PC-3 (cell line): ENCODE data around the gene KATNA1. TPM values are rescaled to one million over a fixed set of nuclear protein-coding genes. Genes with fewer than 3 reads are reported as not detected.
"Not testable (repeated sequence)": the region's sequence is repeated elsewhere in the genome, so short reads cannot be mapped to it uniquely, and the experiment has no call there.

Experiments used
- ATAC-seq: fragments of 200-7000 bp; cut with Tn5 transposase; 2 replicates; pipeline ENCODE4 v1.9.1; 2020; ENCODE audit warnings: mild to moderate bottlenecking, moderate library complexity
- BruUV-seq: library from RNA; stranded (reverse); fragments of 400-500 nt; replicated peaks from 2 replicates; lab custom pipeline; 2021; lab: Mats Ljungman, UMichigan
- CTCF ChIA-PET: fragments of 300-600 bp; sonication (Branson Sonifier 250); formaldehyde crosslinking; loops from one replicate; lab custom pipeline; 2022; ENCODE audit warnings: antibody characterized with exemption; lab: Charles Lee
- POLR2A ChIA-PET: fragments of 300-600 bp; sonication (Branson Sonifier 250); formaldehyde crosslinking; loops from one replicate; lab custom pipeline; 2022; ENCODE audit warnings: antibody characterized with exemption; ENCODE audit not compliant: unreplicated experiment; lab: Charles Lee
- DNase-seq: peaks from one replicate; pipeline ENCODE4 v3.0.0-alpha.2; 2015
- H2AFZ ChIP-seq: fragments of 300-600 bp; sonication (generic); 2 replicates; pipeline ENCODE4 v1.6.0; 2016; ENCODE audit warnings: antibody characterized with exemption, low read length
- H3F3A ChIP-seq: fragments of 300-600 bp; sonication (generic); one replicate; pipeline ENCODE4 v1.6.0; 2017; ENCODE audit warnings: antibody characterized with exemption, low read length, control low read depth, mild to moderate bottlenecking; ENCODE audit not compliant: unreplicated experiment
- H3K27ac ChIP-seq: fragments of 300-600 bp; sonication (generic); 2 replicates; pipeline ENCODE4 v1.5.1; 2016; ENCODE audit warnings: mild to moderate bottlenecking, low read length
- H3K27me3 ChIP-seq: fragments of 300-600 bp; sonication (generic); 2 replicates; pipeline ENCODE4 v1.6.1; 2016; ENCODE audit warnings: low read length, mixed read lengths
- H3K36me3 ChIP-seq: fragments of 300-600 bp; sonication (generic); 2 replicates; pipeline ENCODE4 v1.6.1; 2016; ENCODE audit warnings: low read depth, mixed run types, low read length, mixed read lengths
- H3K4me1 ChIP-seq: fragments of 300-600 bp; sonication (generic); 2 replicates; pipeline ENCODE4 v1.5.1; 2016; ENCODE audit warnings: low read length; ENCODE audit not compliant: insufficient read depth
- H3K4me2 ChIP-seq: fragments of 300-600 bp; sonication (generic); 2 replicates; pipeline ENCODE4 v1.6.0; 2016; ENCODE audit warnings: low read length
- H3K4me3 ChIP-seq: fragments of 300-600 bp; sonication (generic); 2 replicates; pipeline ENCODE4 v1.5.1; 2016; ENCODE audit warnings: mild to moderate bottlenecking, low read length, mixed read lengths
- H3K79me2 ChIP-seq: fragments of 300-600 bp; sonication (generic); 2 replicates; pipeline ENCODE4 v1.6.1; 2017; ENCODE audit warnings: low read length, mixed read lengths
- H3K9ac ChIP-seq: fragments of 300-600 bp; sonication (generic); 2 replicates; pipeline ENCODE4 v1.6.0; 2016; ENCODE audit warnings: mild to moderate bottlenecking, low read length
- H3K9me2 ChIP-seq: fragments of 300-600 bp; sonication (generic); replicated peaks from 2 replicates; pipeline ENCODE4 v1.6.1; 2016; ENCODE audit warnings: mixed run types, low read length, mixed read lengths
- H3K9me3 ChIP-seq: fragments of 300-600 bp; sonication (generic); 2 replicates; pipeline ENCODE4 v1.6.1; 2016; ENCODE audit warnings: low read length, mixed read lengths
- H4K20me1 ChIP-seq: fragments of 300-600 bp; sonication (generic); 2 replicates; pipeline ENCODE4 v1.6.1; 2016; ENCODE audit warnings: low read length, mixed read lengths
- CTCF ChIP-seq: fragments of 300-600 bp; sonication (generic); conservative IDR thresholded peaks from 2 replicates; pipeline ENCODE4 v1.5.1; 2017; ENCODE audit warnings: antibody characterized with exemption, low read depth, mild to moderate bottlenecking, low read length
- EZH2 ChIP-seq: fragments of 300-600 bp; sonication (generic); IDR thresholded peaks from one replicate; pipeline ENCODE4 v1.6.1; 2017; ENCODE audit warnings: antibody characterized with exemption, mild to moderate bottlenecking, low read length; ENCODE audit not compliant: unreplicated experiment
- EZH2phosphoT487 ChIP-seq: fragments of 300-600 bp; sonication (generic); IDR thresholded peaks from 2 replicates; pipeline ENCODE4 v1.6.1; 2018; ENCODE audit warnings: mild to moderate bottlenecking, antibody characterized with exemption, low read length, borderline replicate concordance
- intact Hi-C: fragments of 100-400 bp; cut with micrococcal nuclease; formaldehyde crosslinking; loops from 2 replicates; pipeline ENCODE4 v1.9.0; 2023
- total RNA-seq: library from RNA; depleted of rRNA; stranded (reverse); fragments of >200 nt; gene quantifications from 2 replicates; pipeline ENCODE4 v1.2.3, GENCODE V29; 2014

The KATNA1 gene
- total RNA-seq, 1 experiment from 2014 or later, result 18.1 TPM

- no peaks in the 10 kb centered on the region for H4K20me1 ChIP-seq
- no peak overlapping the region for H3K9ac ChIP-seq
- no peak overlapping the region for H3K4me2 ChIP-seq
- no peaks in the 10 kb centered on the region for H3F3A ChIP-seq
- ChIA-PET CTCF (no interaction called here), POLR2A (no interaction called here)
- BruUV-seq, result no TSS peak
- H3K79me2 ChIP-seq, result 0 out of 2 replicates have a peak, but pooled peaks cover 4% of the 10 kb centered on the region
- H3K27ac ChIP-seq, result no peak overlapping the region
- intact Hi-C loops, result no loop called here
- peaks cover 15% of the 10 kb centered on the region for H3K36me3 ChIP-seq
- H2AFZ ChIP-seq, result no peak overlapping the region
- no peak for ATAC-seq
- H3K27me3 ChIP-seq, result no peaks in the 10 kb centered on the region
- TF ChIP-seq CTCF, result no peak
- no peak for TF ChIP-seq EZH2phosphoT487
- no peak for TF ChIP-seq EZH2
- no peak for DNase-seq
- no peaks in the 10 kb centered on the region for H3K9me2 ChIP-seq
- H3K9me3 ChIP-seq, result no peaks in the 10 kb centered on the region
- H3K4me1 ChIP-seq, result no peaks in the 10 kb centered on the region
- H3K4me3 ChIP-seq, result no peak overlapping the region
Observed at GRCh38 chr6:149681209-149681608, 32.7 kb upstream of the KATNA1 start.

- Histone ChIP-seq H3K4me1 (no peaks in the 10 kb centered on the region), H3K27ac (no peak overlapping the region), H3K36me3 (peaks cover 15% of the 10 kb centered on the region), H3F3A (no peaks in the 10 kb centered on the region), H3K9ac (no peak overlapping the region), H4K20me1 (no peaks in the 10 kb centered on the region), H3K79me2 (0 out of 2 replicates have a peak, but pooled peaks cover 4% of the 10 kb centered on the region), H3K4me3 (no peak overlapping the region), H3K9me2 (no peaks in the 10 kb centered on the region), H3K9me3 (no peaks in the 10 kb centered on the region), H2AFZ (no peak overlapping the region), H3K4me2 (no peak overlapping the region), H3K27me3 (no peaks in the 10 kb centered on the region)
- CTCF ChIA-PET, result no interaction called here
- POLR2A ChIA-PET, result no interaction called here
- no TSS peak for BruUV-seq
- intact Hi-C loops, result no loop called here
- DNase-seq (no peak), ATAC-seq (no peak)
- no peak for TF ChIP-seq EZH2
- no peak for TF ChIP-seq EZH2phosphoT487
- no peak for TF ChIP-seq CTCF
Observed at GRCh38 chr6:149680503-149680902, 32.0 kb upstream of the KATNA1 start.

- H3K36me3 ChIP-seq, H3K9me2 ChIP-seq, H3K9me3 ChIP-seq, intact Hi-C loops, BruUV-seq, DNase-seq, H3K9ac ChIP-seq, H3K4me3 ChIP-seq, H3K27me3 ChIP-seq, H3K4me2 ChIP-seq, H3K27ac ChIP-seq, H3F3A ChIP-seq, H3K4me1 ChIP-seq, H2AFZ ChIP-seq, POLR2A ChIA-PET, ATAC-seq, H3K79me2 ChIP-seq, H4K20me1 ChIP-seq, CTCF ChIA-PET: not testable (repeated sequence)
Observed at GRCh38 chr6:149672265-149672664, 23.8 kb upstream of the KATNA1 start.
